HG03439 (cell line): ENCODE measurements around the gene NCL.

Source experiments
- ATAC-seq: cut with Tn5 transposase; IDR thresholded peaks from one replicate; pipeline ENCODE4 v1.9.1; 2021; ENCODE audit warnings: mild to moderate bottlenecking, moderate library complexity; ENCODE audit not compliant: unreplicated experiment

Gene NCL, protein sequence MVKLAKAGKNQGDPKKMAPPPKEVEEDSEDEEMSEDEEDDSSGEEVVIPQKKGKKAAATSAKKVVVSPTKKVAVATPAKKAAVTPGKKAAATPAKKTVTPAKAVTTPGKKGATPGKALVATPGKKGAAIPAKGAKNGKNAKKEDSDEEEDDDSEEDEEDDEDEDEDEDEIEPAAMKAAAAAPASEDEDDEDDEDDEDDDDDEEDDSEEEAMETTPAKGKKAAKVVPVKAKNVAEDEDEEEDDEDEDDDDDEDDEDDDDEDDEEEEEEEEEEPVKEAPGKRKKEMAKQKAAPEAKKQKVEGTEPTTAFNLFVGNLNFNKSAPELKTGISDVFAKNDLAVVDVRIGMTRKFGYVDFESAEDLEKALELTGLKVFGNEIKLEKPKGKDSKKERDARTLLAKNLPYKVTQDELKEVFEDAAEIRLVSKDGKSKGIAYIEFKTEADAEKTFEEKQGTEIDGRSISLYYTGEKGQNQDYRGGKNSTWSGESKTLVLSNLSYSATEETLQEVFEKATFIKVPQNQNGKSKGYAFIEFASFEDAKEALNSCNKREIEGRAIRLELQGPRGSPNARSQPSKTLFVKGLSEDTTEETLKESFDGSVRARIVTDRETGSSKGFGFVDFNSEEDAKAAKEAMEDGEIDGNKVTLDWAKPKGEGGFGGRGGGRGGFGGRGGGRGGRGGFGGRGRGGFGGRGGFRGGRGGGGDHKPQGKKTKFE

DNA sequence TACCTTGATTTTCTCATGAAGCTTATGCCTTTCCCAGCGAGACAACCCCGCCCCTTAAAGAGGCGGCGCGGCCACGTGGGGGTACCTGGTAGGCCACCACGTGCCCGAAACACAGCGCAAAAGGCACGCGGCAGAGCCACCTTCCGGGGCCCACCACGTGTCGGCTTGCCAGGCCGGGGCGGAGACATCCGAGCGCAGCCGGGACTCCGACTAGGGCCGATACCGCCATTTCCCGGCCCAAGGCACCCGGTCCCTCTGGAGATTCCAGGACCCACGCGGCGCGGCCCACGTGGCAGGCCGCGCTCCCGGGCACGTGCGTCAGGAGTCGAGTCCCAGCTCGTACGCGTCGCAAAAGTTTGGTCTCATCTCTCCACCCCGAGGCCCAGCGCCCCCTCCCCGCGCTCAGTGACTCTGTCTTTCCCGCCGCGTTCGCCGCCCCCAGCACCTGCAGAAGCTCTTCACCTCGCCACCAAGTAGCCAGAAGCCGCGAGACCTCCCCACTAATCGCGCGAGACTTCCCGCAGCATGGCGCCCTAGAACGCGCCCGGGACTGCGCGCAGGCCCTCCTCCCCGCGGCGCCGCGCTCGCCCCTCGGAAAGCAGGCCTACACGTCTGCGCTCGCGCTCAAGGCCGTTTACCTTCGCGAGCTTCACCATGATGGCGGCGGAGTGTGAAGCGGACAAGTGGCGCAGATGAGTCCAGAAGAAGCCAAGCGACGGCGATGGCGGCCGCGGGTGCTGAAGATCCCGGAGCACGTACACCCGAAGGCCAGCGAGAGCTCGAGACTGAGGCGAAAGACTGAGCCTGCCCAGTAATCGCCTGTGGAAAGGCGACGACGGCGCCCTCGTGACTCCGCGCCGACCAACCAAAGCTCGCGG is at the start of gene NCL:
NCL (minus strand) TSS at position 787 of the 878 bp plus-strand sequence; CDS start at position 656, 131 bp downstream.
- ATAC-seq = peak; percentile 84

DNA sequence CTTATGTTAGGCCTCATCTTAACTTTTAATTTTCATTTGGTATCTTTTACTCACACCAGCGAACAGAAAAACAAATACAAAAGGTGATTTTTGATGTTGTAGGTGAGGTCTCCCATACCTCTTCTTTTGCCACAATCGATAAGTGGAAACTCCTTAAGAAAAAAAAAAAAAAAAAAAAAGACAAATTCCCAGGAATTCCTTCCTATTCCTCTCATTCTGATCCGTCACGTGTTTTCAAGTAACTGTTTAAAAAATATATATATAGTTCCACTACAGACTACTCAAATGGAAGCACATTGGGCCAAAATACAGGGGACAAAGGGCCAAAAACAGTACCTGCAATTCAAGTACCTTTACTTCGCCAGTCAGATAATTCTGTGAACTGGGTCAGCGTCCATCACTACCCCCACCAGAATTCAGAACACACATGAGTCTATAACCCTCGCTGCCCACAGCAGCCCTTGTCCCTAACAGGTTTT is 49.5 kb upstream of the NCL start:
- no peak for ATAC-seq

DNA sequence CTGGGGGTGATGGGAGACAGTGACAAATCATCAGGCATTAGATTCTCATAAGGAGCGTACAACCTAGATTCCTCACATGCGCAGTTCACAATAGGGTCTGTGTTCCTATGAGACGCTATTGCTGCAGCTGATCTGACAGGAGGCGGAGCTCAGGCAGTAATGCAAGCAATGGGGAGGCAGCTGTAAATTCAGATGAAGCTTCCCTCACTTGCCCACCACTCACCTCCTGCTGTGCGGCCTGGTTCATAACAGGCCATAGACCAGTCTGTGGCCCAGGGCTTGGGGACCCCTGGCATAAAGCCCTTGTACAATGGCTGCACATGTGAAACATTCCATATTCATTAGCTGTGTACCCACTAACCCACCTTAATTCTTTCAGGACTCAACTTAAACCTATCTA is 47.9 kb upstream of the NCL start:
- ATAC-seq = no peak

DNA sequence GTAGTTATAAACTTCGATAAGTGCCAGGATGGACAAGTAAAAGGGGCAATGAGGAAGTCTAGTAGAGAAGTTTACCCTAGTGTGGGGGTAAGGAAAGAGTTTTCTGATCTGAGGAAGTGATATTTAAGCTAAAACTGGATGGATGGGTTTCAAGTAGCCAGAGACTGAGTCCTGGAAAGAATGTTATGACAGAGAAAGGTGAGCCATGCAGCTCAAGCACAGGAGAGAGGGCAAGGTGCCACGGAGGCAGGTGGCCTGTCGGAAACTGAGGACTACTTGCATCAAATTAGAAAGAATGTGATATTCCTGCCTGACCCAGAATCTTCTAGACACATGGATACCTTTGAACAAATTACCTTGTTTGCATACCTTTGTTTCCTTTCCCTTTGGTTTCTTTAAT is 39.5 kb upstream of the NCL start:
- no peak for ATAC-seq

DNA sequence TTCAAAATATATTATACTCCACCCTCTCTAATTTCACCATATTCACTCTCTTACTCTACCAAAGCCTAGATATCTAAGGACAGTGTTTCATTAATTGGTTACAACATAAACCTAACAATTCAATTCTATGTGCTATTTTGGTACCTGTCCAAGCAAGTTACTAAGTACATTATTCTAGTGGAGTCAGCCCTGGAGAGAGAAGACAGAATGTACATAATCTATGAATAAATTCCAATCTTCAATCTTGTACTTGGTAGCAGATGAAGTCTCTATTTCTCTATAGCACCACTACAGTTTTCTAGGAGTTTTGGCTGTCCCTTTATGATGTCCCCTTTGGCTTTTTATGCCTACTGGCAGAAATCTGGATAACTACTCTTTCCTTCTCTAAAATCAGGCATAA is 38.3 kb upstream of the NCL start:
- no peak for ATAC-seq

DNA sequence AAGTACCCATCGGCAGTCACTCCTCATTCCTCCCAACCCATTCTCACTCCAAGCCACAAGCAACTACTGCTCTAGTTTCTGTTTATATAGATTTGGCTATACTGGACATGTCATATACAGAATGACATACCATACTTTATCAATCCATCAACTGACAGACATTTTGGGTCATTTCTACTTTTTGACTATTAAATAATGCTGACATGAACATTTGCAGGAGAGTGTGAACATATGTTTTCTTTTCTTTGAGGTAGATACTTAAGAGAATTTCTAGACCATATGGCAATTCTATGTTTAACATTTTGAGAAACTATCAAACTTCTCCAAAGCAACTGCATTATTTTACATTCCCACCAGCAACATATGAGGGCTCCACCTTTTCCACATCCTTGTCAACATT is 33.4 kb upstream of the NCL start:
- ATAC-seq = no peak

DNA sequence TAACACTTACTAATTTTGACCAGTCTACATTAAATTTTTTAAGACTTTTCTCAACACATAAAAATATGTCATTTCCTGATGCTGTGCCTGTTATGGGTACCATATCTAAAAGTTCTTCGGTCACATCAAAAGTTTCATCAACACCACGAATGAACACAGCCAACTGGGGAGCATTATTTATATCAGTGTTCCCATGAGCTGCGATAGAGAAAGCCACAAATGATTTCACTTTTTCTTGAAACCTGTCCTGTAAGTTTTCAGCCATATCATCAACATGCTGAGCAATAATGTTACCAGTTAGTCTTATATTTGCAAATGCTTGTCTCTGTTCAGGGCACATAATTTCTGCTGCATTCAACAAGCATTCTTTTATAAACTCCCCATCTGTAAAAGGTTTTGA is 30.4 kb upstream of the NCL start:
- ATAC-seq = no peak

DNA sequence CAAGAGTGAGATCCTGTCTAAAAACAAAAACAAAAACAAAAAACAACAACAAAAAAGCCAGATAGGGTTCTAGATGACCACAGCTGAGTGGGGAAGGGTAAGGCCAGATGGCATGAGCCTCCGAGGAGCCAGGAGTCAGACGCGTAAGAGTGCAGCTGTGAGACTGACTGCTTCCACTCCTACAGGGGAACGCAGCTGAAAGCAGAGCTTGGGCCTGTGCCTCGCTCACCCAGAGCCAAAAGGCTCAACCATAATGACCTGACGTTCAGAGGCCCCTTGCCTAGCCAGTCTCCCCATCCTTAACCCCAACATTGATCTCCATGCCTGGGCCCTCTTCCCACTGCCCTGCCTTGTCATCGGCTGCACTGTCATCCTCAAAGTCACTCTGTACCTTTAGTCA is 26.5 kb upstream of the NCL start:
- no peak for ATAC-seq

DNA sequence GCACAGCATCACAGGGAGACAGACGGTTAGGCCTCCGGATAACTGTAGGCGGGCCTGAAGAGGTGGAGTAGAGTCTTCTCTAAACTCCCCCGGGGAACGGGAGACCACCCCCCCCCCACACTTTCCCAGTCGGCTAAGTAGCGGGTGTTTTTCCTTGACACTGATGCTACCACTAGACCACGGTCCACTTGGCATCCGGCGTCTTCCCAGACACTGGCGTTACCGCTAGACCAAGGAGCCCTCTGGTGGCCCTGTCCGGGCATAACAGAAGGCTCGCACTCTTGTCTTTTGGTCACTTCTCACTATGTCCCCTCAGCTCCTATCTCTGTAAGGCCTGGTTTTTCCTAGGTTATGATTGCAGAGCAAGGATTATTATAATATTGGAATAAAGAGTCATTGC is 25.7 kb upstream of the NCL start:
- no peak for ATAC-seq

DNA sequence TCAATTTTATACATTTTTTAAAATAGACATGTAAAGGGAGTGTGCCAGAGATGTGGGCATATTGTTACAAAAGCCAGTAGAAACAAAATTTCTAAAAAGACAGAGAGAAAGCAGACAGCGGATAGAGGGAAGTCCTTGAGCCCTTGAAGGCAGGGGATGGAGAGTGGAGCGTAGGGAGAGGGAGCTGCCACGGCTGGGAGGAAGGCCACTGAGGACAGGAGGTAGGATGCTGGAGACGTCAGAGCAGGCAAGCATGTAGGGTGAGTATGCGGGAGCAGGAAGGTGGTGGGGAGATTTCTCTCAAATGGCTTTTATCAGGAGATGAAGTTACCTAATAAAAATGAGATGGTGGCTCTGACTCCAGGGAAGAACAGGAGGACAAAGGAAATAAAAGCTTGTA is 24.0 kb upstream of the NCL start:
- no peak for ATAC-seq

DNA sequence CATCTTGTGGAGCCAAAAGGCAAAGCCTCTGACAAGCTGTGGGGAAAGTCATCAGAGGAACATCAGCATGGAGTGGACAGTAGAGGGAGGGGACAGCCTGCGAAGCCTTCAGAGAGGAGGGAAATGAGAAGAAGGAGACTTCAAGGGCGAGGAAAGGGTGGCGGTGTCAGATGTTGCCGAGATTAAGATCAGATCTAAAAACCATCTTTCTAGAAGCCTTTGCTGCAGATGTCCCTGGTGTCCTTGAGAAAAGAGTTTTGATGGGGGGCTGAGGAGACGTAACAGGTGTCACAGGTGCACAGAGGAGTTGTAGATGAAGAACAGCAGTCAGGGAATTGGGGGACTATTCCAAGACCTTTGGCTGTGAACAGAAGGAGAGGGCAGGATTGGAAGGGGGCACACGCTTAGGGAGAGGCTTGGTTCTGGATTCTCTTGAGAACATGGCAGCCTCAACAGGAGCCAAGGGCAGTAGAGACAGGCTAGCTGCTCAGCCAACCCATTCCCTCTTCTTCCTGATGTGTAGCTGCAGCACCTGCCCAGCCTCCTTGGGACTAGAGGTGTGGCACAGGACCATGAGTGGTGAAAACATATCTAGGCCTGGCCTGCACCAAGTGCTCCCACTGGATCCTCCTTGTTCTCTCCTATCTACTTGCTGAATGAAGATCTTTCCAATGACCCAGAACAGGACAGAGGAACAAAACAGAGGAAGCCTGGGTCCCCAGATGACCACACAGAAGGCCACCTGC is 22.7 kb upstream of the NCL start:
- ATAC-seq = no peak

DNA sequence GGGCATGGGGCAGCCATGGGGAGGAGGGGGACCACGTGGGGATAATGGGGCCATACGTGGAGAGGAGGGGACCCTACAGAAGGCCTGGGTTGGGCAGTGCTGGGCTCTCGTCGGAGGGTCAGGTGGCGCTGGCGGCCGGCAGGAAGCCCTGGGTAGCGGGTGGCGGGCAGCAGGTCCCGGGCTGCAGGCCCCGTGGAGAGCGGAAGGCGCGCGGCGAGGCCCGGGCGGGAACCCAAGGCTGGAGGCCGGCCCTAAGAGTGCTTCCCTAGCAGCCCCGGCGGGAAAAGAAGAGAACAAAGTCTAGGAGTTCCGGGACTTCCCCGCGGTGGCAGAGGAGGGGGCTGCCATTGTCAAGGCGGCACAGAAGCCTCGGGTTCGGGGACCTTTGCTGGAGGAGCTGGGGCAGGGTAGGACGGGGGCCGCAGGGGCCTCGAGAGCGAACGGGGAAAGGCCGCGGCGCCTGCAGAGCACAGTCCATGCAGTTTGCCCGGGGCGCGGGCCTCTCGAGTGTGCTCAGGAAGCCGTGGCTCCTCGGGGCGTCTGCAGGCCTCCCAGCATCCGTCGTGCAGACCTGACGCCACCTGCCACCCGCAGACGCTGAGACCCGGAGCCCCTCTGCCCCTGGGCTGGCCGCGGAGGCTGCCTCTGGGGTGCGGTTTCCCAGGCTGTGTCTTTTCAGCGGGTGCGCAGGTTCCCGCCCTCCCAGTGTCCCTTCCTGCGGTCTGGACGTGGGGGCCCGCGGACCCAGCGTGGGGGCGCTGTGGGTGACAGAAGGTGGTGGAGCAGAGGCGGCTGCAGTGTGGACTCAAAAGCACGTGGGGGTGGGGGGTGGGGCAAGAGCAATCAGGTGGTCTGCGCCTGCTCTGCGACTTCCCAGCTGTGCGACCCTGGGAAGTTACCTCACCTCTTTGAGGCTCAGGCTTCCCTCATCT is 19.4 kb upstream of the NCL start:
- ATAC-seq = no peak

DNA sequence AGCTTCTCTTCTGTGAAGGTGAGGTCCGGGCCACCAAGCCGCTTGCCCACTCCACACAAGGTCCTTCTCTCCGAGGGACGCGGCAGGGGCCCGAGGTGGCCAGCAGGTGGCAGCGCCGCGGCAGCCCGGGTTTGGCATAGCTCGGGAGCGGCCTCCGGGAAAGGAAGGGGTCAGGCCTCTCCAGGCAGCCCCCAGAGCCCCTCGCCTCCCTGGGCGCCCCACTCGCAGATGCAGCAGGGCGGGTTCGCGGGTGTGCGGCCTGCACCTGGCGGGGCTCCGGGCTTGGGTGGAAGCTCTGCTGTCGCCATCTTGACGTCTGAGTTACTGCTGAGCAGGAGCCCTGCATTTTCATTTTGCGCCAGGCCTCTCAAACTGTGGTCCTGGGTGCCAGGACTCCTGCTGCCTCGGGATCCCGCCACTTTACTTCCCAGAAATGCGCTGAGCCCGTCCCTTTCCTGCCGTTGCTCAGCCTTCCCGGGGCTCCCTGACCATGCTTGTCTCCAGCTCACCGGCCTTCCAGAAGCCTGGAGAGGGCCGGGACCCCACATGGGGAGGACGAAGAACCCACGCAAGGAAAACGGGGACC is 18.6 kb upstream of the NCL start:
- ATAC-seq = no peak

DNA sequence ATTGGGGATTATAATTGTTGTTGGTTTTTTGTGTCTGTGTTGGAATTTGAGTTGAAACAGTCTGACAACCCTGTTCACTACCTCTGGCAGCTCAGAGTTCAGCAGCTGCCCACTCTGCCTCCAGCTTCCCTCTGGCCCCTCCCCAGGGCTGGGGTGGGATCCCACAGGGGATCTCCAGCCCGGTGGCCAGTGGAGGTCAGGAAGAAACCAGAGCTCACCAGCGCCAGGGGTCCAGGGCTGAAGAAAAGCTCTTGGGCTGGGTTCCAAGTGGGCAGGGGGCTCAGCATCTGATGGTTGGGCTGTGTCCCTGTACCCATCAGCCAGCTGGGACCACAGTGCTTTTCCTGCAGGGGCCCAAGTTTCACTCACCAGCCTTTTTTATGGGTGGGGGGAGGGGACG is 16.5 kb upstream of the NCL start:
- no peak for ATAC-seq

DNA sequence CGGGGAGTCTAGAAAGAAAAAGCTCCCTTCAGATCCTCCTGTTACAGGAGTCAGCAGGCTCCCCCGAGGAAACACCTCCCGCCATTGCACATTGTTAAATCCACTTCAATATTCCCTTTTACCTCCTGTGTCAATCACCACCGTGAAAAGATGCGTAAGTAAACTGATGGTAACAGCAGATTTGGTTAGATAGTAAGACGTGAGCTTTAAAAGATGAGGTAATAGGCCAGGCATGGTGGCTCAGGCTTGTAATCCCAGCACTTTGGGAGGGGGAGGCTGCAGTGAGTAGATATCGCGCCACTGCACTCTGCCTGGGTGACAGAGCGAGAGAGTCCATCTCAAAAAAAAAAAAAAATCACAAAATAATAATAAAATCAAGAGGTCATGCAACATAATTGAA is 15.2 kb upstream of the NCL start:
- no peak for ATAC-seq

DNA sequence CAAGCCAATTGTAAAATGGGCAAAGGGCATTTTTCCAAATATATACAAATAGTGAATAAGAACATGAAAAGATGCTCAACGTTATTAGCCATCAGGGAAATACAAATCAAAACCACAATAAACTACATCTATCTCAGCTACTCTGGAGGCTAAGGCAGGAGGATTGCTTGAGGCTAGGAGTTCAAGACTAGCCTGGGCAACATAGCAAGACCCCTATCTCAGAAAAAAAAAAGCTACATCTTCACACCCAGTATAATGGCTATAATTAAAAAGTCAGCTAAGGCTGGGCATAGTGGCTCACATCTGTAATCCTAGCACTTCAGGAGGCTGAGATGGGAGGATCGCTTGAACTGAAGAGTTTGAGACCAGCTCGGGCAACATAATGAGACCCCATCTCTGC is 12.6 kb upstream of the NCL start:
- ATAC-seq = no peak

DNA sequence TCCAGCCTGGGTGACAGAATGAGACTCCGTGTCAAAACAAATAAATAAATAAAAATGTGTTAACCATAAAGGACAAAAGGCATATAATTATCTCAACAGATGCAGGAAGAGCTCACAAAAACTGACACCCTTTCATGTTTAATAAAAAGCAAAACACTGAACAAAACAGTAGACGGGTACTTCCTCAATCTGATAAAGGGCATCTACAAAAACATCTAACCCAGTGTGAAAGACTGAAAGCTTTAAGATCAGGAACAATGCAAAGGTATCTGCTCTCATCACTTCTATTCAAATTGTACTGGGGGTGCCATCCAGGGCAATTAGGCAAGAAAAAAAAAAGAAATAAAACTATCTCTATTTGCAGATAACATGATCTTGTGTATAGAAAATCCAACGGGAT is 11.7 kb upstream of the NCL start:
- ATAC-seq = no peak

DNA sequence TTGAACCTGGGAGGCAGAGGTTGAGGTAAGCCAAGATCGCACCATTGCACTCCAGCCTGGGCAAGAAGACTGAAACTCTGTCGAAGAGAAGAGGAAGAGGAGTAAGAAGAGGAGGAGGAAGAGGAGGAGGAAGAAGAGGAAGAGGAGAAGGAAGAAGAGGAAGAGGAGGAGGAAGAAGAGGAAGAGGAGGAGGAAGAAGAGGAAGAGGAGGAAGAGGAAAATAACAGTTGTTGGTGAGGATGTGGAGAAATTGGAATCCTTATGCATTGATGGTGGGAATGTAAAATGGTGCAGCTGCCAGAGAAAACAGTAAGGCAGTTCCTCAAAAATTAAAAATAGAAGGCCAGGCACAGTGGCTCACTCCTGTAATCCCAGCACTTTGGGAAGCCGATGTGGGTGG is 8.5 kb upstream of the NCL start:
- no peak for ATAC-seq

DNA sequence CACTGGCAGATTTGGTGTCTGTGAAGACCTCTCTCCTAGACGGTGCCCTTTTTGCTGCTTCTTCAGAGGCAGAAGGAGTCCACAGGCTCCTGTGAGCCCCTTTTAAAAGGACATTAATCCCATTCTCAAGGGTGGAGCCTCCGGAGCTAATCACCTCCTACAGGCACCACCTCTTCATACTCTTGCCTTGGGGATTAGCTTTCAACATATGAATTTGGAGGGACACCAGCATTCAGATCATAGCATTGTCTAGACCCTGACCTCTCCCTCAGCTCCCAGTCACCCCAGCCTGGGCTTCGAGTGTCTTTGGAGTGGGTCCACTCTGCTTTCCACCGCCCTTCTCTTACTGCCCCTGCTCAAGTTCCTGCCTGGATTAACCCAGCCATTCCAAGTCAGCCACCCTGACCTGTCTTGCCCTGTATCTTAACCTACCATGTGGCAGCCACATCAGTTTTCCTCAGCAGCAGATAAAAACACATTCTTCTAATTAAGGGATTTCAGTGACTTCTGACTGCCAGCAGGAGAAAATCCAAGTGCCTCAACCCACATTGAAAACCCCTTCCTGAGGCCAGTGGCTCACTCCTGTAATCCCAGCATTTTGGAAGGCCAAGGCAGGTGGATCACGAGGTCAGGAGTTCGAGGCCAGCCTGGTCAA is 6.1 kb upstream of the NCL start:
- ATAC-seq = no peak
